ENCODE data around the gene ADAMTS12.

GRCh38 chr5:33684496-33685159 is 207.2 kb downstream of the ADAMTS12 start:
- no peak for TF ChIP-seq CTCF (IDR thresholded peaks at IDR 0.05; ENCODE audit: poor library complexity, severe bottlenecking)
- no peak for TF ChIP-seq POLR2AphosphoS5 (IDR thresholded peaks at IDR 0.05)

Measured in neural cell (in vitro differentiated cells).